Measurements from ENCODE around the gene AKR1B1. TPM values are rescaled to one million over a fixed set of nuclear protein-coding genes. Genes with fewer than 3 reads are reported as not detected.

Gene AKR1B1
- total RNA-seq, 1 experiment from 2014 or later, result 96.2 TPM

DNA sequence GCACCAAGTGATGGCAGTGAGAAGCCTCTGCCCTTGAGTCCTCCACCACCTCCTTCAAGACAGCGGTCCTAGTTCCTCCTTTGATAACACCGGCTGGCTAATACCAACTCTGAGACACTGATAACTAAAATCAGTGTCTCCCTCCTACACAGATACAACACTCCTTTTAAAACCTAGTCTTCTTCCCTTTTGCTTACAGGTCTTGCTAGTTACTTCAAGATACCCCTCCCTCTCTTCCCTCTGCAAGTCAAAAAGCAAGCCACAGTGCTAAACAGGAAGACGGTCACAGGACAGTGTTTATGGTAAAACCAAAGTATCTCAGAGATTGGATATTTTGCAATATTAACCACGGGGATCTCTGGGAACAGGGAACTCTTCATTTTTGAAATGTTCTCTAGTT is 4.6 kb downstream of the AKR1B1 start:
- Histone ChIP-seq H3K4me1 (ENCODE audit: low read length) (peaks cover 11% of the 10 kb centered on the region), H3K79me2 (ENCODE audit: low read length) (peaks cover 72% of the 10 kb centered on the region), H3K9me2 (replicated peaks; ENCODE audit: insufficient read depth, low read length) (no peaks in the 10 kb centered on the region), H3K9me3 (ENCODE audit: low read length) (no peaks in the 10 kb centered on the region), H3K27ac (ENCODE audit: low read length) (no peak overlapping the region), H3K4me2 (ENCODE audit: low read depth, low read length, poor library complexity, severe bottlenecking) (no peak overlapping the region), H3K9ac (ENCODE audit: low read length) (no peak overlapping the region), H4K20me1 (ENCODE audit: insufficient read depth, low read depth, low read length) (no peaks in the 10 kb centered on the region), H3K36me3 (ENCODE audit: insufficient read depth, low read length) (no peaks in the 10 kb centered on the region), H3K27me3 (ENCODE audit: low read length) (no peaks in the 10 kb centered on the region), H2AFZ (ENCODE audit: low read length) (no peak overlapping the region), H3K4me3 (ENCODE audit: low read length) (no peak overlapping the region)
- DNase-seq, result no peak

DNA sequence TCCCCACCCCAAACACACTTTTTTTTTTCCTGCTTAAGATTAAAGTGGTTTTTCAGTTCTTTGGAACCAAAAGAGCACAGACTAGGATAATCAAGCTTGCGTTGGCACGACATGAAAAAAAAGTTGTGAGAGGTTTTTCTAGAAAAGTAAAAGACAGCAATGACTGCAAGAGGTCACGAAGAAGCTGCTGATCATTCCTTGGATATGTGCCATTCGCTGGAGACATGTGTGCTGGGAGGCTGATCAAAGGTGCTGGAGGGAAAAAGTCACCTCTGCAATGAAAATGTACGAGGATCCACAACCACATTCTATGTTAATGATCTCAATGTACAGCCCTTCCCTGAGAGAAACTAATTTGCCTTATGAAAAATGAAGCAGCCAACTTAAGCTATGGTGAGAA is 5.4 kb downstream of the AKR1B1 start:
- no peak overlapping the region for H2AFZ ChIP-seq (ENCODE audit: low read length)
- no peak overlapping the region for H3K9ac ChIP-seq (ENCODE audit: low read length)
- H3K27ac ChIP-seq (ENCODE audit: low read length), result no peak overlapping the region
- no peak overlapping the region for H3K4me3 ChIP-seq (ENCODE audit: low read length)
- no peak for DNase-seq
- no peaks in the 10 kb centered on the region for H3K9me2 ChIP-seq (replicated peaks; ENCODE audit: insufficient read depth, low read length)
- no peaks in the 10 kb centered on the region for H3K27me3 ChIP-seq (ENCODE audit: low read length)
- no peak overlapping the region for H3K4me2 ChIP-seq (ENCODE audit: low read depth, low read length, poor library complexity, severe bottlenecking)
- no peaks in the 10 kb centered on the region for H3K9me3 ChIP-seq (ENCODE audit: low read length)
- peaks cover 70% of the 10 kb centered on the region for H3K79me2 ChIP-seq (ENCODE audit: low read length)
- no peaks in the 10 kb centered on the region for H3K36me3 ChIP-seq (ENCODE audit: insufficient read depth, low read length)
- no peaks in the 10 kb centered on the region for H4K20me1 ChIP-seq (ENCODE audit: insufficient read depth, low read depth, low read length)
- peaks cover 10% of the 10 kb centered on the region for H3K4me1 ChIP-seq (ENCODE audit: low read length)

DNA sequence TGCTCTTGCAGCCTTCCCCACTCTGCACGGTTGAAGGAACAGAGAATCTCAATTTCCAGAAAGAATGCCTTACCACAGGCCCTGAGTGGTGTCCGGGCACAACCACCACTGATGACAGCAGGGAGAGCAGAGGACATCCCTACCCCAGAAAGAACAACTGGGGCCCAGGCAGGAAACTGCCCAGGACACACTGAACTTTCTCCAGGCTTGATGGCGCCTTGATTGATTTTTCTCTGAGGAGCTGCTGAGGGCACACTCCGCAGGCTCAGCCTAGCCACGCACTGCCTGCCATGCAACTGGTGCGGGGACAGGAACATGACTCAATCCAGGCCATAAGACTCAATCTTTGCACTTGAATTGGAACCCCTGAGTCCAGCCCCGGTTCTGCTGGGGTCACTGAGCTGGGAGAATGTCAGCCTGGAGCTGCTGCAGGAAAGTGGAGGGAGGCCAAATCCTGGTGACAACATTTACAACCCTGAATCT is 5.9 kb downstream of the AKR1B1 start:
- Histone ChIP-seq H3K4me1 (ENCODE audit: low read length) (peaks cover 9% of the 10 kb centered on the region), H3K9me3 (ENCODE audit: low read length) (no peaks in the 10 kb centered on the region), H3K9me2 (replicated peaks; ENCODE audit: insufficient read depth, low read length) (no peaks in the 10 kb centered on the region), H3K27me3 (ENCODE audit: low read length) (no peaks in the 10 kb centered on the region), H3K4me3 (ENCODE audit: low read length) (no peak overlapping the region), H2AFZ (ENCODE audit: low read length) (no peak overlapping the region), H3K27ac (ENCODE audit: low read length) (no peak overlapping the region), H3K79me2 (ENCODE audit: low read length) (peaks cover 66% of the 10 kb centered on the region), H3K9ac (ENCODE audit: low read length) (no peak overlapping the region), H3K4me2 (ENCODE audit: low read depth, low read length, poor library complexity, severe bottlenecking) (no peak overlapping the region), H3K36me3 (ENCODE audit: insufficient read depth, low read length) (0 out of 2 replicates have a peak, but pooled peaks cover 2% of the 10 kb centered on the region), H4K20me1 (ENCODE audit: insufficient read depth, low read depth, low read length) (no peaks in the 10 kb centered on the region)
- no peak for DNase-seq

DNA sequence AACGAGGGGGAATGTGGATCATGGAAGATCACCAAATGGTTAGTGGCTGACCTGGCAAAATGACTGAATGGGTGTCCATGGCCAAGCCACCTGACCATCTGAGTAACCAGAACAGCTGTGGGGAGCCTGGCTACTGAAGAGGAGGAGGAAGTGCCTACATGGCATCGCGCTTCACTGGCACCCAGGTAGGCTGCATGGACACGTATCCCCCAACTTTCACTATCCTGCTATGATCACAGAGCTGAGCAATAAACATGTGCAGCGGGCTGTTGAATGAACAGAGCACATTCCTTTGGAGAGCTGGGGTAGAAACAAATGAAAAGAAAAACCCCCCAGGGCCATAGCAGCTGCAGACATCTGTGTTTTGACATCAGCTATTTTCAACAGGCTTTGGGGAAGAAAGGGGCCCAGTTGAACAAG is 6.5 kb downstream of the AKR1B1 start:
- H3K9ac ChIP-seq (ENCODE audit: low read length), result no peak overlapping the region
- H3K4me3 ChIP-seq (ENCODE audit: low read length), result no peak overlapping the region
- peaks cover 6% of the 10 kb centered on the region; the same call in 1 of the 2 replicates for H3K36me3 ChIP-seq (ENCODE audit: insufficient read depth, low read length)
- H3K79me2 ChIP-seq (ENCODE audit: low read length), result peaks cover 60% of the 10 kb centered on the region
- peaks cover 3% of the 10 kb centered on the region for H3K4me1 ChIP-seq (ENCODE audit: low read length)
- no peak overlapping the region for H3K4me2 ChIP-seq (ENCODE audit: low read depth, low read length, poor library complexity, severe bottlenecking)
- H4K20me1 ChIP-seq (ENCODE audit: insufficient read depth, low read depth, low read length), result no peaks in the 10 kb centered on the region
- H3K9me2 ChIP-seq (replicated peaks; ENCODE audit: insufficient read depth, low read length), result no peaks in the 10 kb centered on the region
- H3K9me3 ChIP-seq (ENCODE audit: low read length), result no peaks in the 10 kb centered on the region
- no peak overlapping the region for H3K27ac ChIP-seq (ENCODE audit: low read length)
- DNase-seq, result no peak
- no peaks in the 10 kb centered on the region for H3K27me3 ChIP-seq (ENCODE audit: low read length)
- H2AFZ ChIP-seq (ENCODE audit: low read length), result no peak overlapping the region

DNA sequence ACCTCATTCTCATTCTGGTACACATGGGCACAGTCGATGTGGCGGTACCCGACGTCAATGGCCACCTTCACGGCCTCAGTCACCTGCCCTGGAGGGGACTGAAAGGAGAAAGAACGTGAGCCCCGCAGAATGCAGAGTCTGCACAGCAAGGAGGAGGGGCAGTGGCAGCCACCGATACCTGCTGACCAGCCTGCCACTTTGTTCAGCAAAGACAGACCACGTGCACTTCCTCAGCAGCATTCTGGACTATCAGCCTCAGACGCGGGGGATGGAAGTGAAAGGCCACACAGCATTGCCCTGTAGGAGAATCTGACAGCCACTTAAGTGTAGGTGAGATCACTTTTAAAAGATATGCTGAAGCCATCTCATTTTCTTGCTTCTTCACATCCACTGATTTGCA is 7.2 kb downstream of the AKR1B1 start:
- no peaks in the 10 kb centered on the region for H3K27me3 ChIP-seq (ENCODE audit: low read length)
- no peaks in the 10 kb centered on the region for H4K20me1 ChIP-seq (ENCODE audit: insufficient read depth, low read depth, low read length)
- peaks cover 52% of the 10 kb centered on the region for H3K79me2 ChIP-seq (ENCODE audit: low read length)
- DNase-seq, result no peak
- no peak overlapping the region for H3K27ac ChIP-seq (ENCODE audit: low read length)
- no peak overlapping the region for H3K4me3 ChIP-seq (ENCODE audit: low read length)
- no peak overlapping the region for H3K9ac ChIP-seq (ENCODE audit: low read length)
- no peak overlapping the region for H3K4me2 ChIP-seq (ENCODE audit: low read depth, low read length, poor library complexity, severe bottlenecking)
- no peaks in the 10 kb centered on the region for H3K9me3 ChIP-seq (ENCODE audit: low read length)
- H3K9me2 ChIP-seq (replicated peaks; ENCODE audit: insufficient read depth, low read length), result no peaks in the 10 kb centered on the region
- H3K36me3 ChIP-seq (ENCODE audit: insufficient read depth, low read length), result peaks cover 8% of the 10 kb centered on the region; the same call in 1 of the 2 replicates
- H2AFZ ChIP-seq (ENCODE audit: low read length), result no peak overlapping the region
- no peaks in the 10 kb centered on the region; the same call in 1 of the 2 replicates for H3K4me1 ChIP-seq (ENCODE audit: low read length)

DNA sequence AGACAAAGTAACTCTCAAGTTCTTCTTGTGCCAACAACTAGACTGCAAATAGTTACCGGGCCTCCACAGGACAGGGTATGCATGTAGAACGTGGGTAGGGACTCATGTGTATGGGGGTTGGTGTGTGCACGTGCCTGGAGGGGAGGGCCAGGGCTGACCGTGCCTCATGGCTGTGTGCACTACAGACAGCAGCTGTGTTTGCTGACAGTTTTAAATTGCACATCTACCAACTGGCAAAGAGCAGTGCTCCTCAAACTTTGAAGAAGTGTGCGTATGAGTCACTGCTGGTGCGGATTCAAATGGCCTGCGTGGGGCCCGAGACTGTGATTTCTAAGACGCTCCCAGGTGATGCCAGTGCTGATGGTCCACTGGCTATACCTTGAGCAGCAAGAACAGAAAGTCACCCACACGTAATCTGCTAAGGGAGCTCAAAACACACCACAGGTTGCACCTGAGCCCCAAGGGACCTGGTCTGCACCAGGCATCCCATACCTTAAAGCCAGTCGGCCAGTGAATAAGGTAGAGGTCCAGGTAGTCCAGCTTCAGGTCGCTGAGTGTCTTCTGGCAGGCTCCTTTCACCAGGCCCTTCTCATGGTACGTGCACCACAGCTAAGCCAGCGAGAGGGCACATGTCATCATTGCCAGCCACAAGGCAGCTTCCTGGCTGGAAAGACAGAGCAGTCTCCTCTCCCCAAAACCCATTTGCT is 8.5 kb downstream of the AKR1B1 start:
- no peak overlapping the region for H3K27ac ChIP-seq (ENCODE audit: low read length)
- H3K9me2 ChIP-seq (replicated peaks; ENCODE audit: insufficient read depth, low read length), result no peaks in the 10 kb centered on the region
- no peak overlapping the region for H3K4me3 ChIP-seq (ENCODE audit: low read length)
- H3K79me2 ChIP-seq (ENCODE audit: low read length), result peaks cover 42% of the 10 kb centered on the region
- no peak overlapping the region for H3K4me2 ChIP-seq (ENCODE audit: low read depth, low read length, poor library complexity, severe bottlenecking)
- H3K9me3 ChIP-seq (ENCODE audit: low read length), result no peaks in the 10 kb centered on the region
- peaks cover 11% of the 10 kb centered on the region; the same call in 1 of the 2 replicates for H3K36me3 ChIP-seq (ENCODE audit: insufficient read depth, low read length)
- H4K20me1 ChIP-seq (ENCODE audit: insufficient read depth, low read depth, low read length), result no peaks in the 10 kb centered on the region
- H3K27me3 ChIP-seq (ENCODE audit: low read length), result no peaks in the 10 kb centered on the region
- H3K4me1 ChIP-seq (ENCODE audit: low read length), result no peaks in the 10 kb centered on the region; the same call in 1 of the 2 replicates
- no peak for DNase-seq
- no peak overlapping the region for H2AFZ ChIP-seq (ENCODE audit: low read length)
- H3K9ac ChIP-seq (ENCODE audit: low read length), result no peak overlapping the region

DNA sequence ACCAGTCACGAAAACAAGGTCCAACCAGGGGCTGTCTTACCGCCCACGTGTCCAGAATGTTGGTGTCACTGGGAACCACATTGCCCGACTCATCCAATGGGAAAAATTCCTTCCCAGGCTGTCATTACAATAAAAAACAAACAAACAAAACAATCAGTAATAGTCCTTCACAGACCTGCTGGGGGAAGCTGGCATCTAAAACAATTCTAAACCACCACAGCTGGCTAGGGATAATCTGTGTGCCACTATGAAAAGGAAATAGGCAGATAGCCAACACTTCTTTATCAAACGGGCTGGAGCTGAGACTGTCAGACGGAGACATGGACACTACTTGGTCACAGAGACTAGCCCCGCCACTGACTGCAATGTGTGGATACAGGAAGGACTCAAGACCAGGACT is 9.2 kb downstream of the AKR1B1 start:
- Histone ChIP-seq H3K4me3 (ENCODE audit: low read length) (no peak overlapping the region), H3K79me2 (ENCODE audit: low read length) (peaks cover 34% of the 10 kb centered on the region), H3K36me3 (ENCODE audit: insufficient read depth, low read length) (peaks cover 12% of the 10 kb centered on the region; the same call in 1 of the 2 replicates), H3K27me3 (ENCODE audit: low read length) (no peaks in the 10 kb centered on the region), H3K9ac (ENCODE audit: low read length) (no peak overlapping the region), H3K4me2 (ENCODE audit: low read depth, low read length, poor library complexity, severe bottlenecking) (no peak overlapping the region), H3K9me2 (replicated peaks; ENCODE audit: insufficient read depth, low read length) (no peaks in the 10 kb centered on the region), H4K20me1 (ENCODE audit: insufficient read depth, low read depth, low read length) (no peaks in the 10 kb centered on the region), H3K4me1 (ENCODE audit: low read length) (no peaks in the 10 kb centered on the region), H3K9me3 (ENCODE audit: low read length) (no peaks in the 10 kb centered on the region), H2AFZ (ENCODE audit: low read length) (no peak overlapping the region), H3K27ac (ENCODE audit: low read length) (no peak overlapping the region)
- no peak for DNase-seq

DNA sequence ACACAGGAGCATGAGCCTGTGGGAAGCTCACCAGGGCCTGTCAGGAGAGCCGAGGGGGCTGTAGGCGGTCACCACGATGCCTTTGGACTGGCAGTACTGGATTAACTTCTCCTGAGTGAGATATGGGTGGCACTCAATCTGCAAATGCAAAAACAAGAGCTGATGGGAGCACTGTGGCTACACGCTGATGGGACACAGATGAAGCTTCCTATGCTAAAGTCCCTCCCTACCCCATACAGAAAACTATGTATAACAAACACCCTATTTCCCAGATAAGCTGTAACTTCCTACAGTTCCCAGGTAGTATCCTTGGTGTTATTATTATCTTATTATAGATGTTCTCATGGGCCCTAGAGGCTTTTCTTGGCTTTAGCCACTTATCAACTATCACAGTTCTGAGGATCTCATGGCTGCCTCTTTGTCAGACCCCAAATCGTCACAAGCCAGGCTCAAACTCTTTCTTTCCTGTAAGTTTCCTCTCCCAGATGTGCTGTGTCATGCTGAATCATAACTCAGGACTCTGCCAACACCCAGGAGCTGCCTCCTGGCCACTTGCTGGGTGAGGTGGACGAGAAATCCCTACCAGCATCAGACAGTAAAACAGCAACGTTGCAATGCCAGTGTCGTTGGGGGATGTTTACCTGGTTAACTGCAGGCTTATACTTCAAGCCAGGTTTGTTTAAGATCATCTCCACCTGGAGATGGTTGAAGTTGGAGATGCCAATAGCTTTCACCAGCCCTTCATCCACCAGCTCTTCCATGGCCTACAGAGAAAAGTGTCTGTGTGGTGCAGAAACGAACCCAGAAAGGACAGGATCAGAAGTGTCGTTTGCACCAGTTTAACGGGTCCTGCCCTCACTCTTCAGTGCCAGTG is 10.3 kb downstream of the AKR1B1 start:
- H3K4me2 ChIP-seq (ENCODE audit: low read depth, low read length, poor library complexity, severe bottlenecking), result no peak overlapping the region
- H3K27me3 ChIP-seq (ENCODE audit: low read length), result no peaks in the 10 kb centered on the region
- no peak overlapping the region for H3K9ac ChIP-seq (ENCODE audit: low read length)
- no peak for DNase-seq
- no peaks in the 10 kb centered on the region for H3K9me2 ChIP-seq (replicated peaks; ENCODE audit: insufficient read depth, low read length)
- no peak overlapping the region for H3K4me3 ChIP-seq (ENCODE audit: low read length)
- peaks cover 24% of the 10 kb centered on the region for H3K79me2 ChIP-seq (ENCODE audit: low read length)
- H3K27ac ChIP-seq (ENCODE audit: low read length), result no peak overlapping the region
- H4K20me1 ChIP-seq (ENCODE audit: insufficient read depth, low read depth, low read length), result no peaks in the 10 kb centered on the region
- H2AFZ ChIP-seq (ENCODE audit: low read length), result no peak overlapping the region
- no peaks in the 10 kb centered on the region for H3K9me3 ChIP-seq (ENCODE audit: low read length)
- peaks cover 12% of the 10 kb centered on the region; the same call in 1 of the 2 replicates for H3K36me3 ChIP-seq (ENCODE audit: insufficient read depth, low read length)
- H3K4me1 ChIP-seq (ENCODE audit: low read length), result no peaks in the 10 kb centered on the region

All from Karpas-422 (cell line).